Prostate gland (tissue), 2 donors: ENCODE data around the gene CD302.

Source experiments
- POLR2A ChIP-seq: fragments of 450-650 bp; IDR thresholded peaks from one replicate; pipeline ENCODE4 v1.6.1; 2016; ENCODE audit warnings: antibody characterized with exemption, mild to moderate bottlenecking
- POLR2AphosphoS5 ChIP-seq: sonication (generic); formaldehyde crosslinking; IDR thresholded peaks from one replicate; pipeline ENCODE4 v1.6.1; 2017; ENCODE audit warnings: antibody characterized with exemption
- TF ChIP-seq, protein P1 (sequence below), 4 experiments: fragments of 200-600 bp in 2 of 4; fragments of 450-650 bp in 2 of 4; sonication (generic) in 2 of 4; IDR thresholded peaks; 1 replicate in 3 of 4; 2 replicates in 1 of 4; pipeline ENCODE4 v1.5.1; 2016 to 2019; ENCODE audit warnings: antibody characterized with exemption in 4 of 4, mild to moderate bottlenecking in 2 of 4, moderate library complexity in 2 of 4

- TF ChIP-seq, protein P1, sequence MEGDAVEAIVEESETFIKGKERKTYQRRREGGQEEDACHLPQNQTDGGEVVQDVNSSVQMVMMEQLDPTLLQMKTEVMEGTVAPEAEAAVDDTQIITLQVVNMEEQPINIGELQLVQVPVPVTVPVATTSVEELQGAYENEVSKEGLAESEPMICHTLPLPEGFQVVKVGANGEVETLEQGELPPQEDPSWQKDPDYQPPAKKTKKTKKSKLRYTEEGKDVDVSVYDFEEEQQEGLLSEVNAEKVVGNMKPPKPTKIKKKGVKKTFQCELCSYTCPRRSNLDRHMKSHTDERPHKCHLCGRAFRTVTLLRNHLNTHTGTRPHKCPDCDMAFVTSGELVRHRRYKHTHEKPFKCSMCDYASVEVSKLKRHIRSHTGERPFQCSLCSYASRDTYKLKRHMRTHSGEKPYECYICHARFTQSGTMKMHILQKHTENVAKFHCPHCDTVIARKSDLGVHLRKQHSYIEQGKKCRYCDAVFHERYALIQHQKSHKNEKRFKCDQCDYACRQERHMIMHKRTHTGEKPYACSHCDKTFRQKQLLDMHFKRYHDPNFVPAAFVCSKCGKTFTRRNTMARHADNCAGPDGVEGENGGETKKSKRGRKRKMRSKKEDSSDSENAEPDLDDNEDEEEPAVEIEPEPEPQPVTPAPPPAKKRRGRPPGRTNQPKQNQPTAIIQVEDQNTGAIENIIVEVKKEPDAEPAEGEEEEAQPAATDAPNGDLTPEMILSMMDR (IDR thresholded peaks at IDR 0.05), result no peak
- TF ChIP-seq POLR2AphosphoS5, result no peak
- TF ChIP-seq POLR2A, result no peak
Observed at GRCh38 chr2:159803235-159803962, 5.4 kb upstream of the CD302 start.
